Middle frontal gyrus (tissue), 1 donor: ENCODE data around the gene IQCM.

ENCODE experiments used
- DNase-seq: peaks from one replicate; pipeline ENCODE4 v3.0.0-alpha.2; 2015; ENCODE audit warnings: low spot score; ENCODE audit errors: extremely low spot score

Gene IQCM

GRCh38 chr4:149306537-149306936, 509.1 kb downstream of the IQCM start:
- DNase-seq, result no peak
